HG03196 (cell line): ENCODE measurements around the gene WDPCP.
"Not testable (repeated sequence)": the region's sequence is repeated elsewhere in the genome, so short reads cannot be mapped to it uniquely, and the experiment has no call there.

ENCODE experiments used
- ATAC-seq: cut with Tn5 transposase; IDR thresholded peaks from one replicate; pipeline ENCODE4 v1.9.1; 2021; ENCODE audit not compliant: unreplicated experiment

The WDPCP gene

DNA sequence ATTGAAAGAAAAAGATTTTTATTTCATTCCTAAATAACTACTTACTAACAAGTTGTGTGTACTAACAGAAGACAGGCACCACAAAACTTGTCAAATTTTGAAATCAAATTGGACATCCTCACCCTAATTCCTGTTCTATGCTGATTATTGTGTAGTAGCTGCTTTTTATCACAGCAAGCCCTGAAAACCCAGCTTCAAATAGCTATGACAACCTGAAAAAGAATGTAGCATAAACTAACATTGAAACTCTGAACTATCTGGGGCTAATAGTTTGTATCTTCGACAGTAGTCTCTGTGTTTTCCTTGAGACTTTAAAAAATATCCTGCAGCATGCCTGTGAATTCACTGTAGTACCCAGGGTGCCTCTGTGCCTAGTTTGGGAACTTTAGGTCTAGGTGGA lies 122.6 kb downstream of the WDPCP start:
- ATAC-seq, result no peak

DNA sequence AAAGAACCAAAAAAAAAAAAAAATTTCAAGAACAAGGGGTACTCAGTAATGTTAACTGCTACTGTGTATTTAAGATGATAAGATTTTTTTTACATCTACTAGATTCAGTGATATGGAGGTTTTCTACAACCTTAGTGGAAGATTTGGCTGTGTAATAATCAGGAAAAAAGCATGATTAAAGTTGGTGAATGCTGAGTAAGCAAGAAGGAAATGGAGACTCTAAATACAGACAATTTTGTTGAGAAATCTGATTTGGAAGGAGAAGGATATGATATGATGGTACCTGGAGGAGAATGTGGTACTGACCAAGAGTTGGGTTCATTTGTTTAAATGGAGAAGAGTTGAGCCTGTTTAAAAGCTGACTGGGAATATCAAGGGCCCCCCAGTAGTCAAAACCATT lies 125.1 kb downstream of the WDPCP start:
- ATAC-seq, result no peak

DNA sequence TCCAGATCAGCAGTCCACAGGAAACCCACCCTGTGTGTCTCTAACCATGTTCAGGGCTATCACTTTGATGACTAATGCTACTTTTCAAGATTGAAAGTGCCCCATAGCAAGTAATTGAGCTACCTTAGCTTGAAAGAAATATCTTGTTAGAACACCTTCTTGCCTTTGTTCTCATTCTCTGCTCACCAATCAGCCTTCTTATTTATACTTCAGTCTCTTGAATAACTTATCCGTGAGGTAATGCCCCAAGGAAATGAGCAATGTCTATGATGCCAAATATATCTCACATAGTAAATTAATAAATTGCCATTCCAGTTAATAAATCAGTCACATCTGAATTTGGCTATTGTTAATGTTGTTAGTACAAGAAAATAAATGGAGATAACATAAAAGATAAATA lies 141.6 kb downstream of the WDPCP start:
- no peak for ATAC-seq

DNA sequence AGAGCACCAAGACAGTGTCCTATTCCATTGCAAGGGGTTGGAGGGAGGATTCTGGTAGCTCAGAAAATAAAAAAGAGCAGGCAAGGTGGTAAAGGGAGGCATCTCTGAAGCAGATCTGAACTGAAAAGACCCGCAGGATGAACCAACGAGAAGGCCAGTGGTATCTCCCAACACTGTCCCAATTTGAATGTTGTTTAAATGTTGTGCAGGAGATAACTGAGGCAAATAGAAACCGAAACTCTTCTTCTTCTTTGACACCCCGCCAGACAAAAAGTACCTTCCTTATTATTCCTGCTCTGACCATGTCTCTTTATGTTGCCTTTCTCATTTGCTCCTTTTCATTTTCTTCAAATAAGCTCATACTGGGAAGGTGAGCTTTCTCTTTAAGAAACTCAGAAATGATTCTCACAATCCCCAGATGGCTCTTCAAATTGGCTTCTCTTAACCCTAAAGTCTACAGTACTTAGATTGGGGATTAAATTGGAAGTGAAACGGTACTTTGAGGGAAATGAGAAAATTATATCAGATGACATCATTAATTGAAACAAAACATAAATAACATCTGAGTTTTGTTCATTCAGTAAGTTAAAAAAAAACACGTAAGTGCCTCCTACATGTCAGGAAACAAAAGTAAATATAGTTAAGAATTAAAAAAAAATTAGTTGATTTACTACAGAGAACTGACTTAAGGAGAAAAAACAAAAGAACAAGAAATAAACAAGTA lies 143.6 kb downstream of the WDPCP start:
- no peak for ATAC-seq

DNA sequence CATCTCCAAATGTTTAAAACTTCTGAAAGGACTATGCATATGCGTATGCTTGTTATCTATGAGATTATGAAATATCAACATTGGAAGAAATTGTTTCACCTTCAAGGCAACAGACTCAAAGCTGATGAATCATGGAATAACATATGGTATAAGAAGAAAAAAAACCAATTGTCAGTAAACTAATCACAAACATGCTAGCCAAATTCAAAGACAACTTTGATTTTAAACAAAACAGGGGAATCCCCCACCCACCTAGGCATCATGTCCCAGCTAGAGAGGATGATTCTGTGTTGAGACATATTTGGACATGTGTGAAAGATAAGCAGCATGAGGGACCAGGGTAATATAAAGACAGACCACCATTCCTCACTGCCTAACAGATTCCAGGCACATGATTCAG lies 147.7 kb downstream of the WDPCP start:
- ATAC-seq, result no peak

DNA sequence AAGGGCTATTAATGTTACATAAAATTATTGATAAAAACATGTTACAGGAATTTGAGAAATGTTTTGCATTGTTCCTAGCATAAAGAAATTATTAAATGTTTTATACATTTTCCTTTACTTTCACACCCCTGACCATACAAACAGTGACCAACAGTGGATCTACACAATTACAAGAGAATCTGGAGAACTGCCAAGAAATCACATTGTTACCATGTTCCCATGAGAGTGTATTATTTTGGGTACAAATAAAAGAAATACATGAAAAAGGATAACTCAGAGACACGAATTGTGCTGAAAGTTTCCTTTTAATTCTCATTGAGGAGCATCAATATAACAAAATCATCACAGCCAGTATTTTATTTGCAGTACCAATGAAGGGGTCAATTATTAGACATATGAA lies 150.1 kb downstream of the WDPCP start:
- no peak for ATAC-seq

DNA sequence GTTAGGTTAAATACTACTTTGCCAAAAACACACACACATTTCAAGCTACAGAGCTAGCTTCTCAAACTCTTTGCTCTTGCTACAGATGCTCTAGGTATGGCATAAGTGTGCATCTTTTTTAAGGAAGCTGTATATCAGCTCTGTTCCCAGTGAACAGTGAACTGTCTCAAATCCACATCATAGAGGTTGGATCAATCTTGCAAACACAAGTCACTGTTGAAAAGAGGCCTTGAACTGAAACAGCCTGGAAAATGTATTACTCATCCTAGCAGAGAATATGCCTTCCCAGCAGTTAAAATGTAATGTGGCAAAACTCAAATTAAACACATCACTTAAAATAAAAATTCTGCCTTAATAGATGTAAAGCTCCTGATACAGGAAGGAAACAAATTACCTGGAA lies 151.8 kb downstream of the WDPCP start:
- ATAC-seq, result no peak

DNA sequence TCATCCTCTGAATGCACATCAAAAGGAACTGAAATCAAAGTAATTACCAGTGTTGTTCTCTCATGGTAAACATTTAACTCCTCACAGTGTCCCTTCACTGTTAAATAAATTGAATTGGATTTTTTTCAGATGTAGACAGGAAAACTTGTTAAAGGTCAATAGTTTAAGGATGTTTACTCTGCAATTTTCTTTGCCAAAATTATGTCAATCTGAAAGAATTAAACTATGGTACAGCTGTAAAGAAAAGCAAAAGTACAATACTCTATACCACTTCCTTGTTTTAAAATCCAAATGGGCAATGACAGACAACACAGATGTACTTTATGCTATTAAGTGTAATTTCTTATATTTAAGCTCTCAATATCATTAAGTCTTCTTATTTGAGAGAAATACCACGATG lies 153.2 kb downstream of the WDPCP start:
- no peak for ATAC-seq

DNA sequence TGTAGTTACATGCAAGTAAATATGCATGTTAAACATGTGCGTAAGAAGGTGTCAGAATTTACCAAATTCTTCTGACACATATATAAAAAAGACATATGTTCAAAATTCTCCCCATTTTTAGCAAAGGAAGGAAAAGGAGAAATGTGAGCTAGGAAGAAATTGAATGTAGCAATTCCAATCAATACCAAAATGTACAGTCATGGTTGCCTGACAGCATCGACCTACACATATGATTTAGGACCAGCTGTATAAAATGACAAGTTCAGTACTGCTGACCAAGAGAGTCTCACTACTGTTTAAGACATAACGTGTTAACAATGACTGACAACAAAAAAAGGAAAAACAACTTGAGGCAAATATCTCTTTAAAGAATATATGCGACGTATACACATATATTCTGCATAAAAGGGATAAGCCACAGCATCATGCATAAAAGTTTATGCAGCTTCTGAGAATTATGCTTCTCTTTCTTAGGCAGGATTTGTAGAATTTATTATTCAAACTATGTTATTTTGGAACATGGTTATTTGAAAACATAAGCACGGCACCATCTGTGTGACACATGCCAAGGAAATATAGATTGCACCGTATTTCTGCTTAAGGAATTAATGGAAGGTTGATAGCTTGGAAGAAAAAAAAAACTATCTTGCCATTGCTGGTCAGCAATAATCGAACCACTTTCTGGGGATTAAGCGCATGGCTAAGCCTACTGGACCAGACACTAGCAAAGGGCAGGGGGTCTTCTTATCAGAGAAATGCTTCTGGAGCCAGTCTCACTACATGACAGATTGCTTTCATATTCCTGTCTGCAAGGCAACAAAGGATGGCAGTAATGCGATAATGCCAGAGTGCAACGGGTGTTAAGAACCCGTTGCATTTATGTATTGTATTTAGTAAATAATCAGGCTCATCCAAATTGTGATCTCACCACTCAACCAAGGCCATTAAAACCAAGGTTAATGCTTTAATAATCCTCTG lies 154.0 kb downstream of the WDPCP start:
- no peak for ATAC-seq

DNA sequence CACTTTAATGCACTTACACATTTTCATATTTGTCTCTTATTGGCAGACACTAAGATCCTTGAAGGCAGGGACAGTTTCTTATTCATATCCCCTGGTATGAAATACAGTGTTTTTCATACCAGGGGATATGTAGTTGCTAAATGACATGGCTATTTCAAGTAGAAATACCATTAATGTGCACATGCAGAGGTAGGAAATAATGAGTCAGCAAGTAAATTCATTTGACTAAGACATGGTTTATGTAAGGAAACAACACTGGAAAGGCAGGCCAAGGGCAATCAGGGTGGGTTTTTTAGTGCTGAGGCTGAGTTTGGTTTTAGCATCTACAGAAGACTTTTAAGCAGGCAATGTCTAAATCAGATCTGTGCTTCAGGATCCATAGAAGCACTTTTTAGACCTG lies 155.9 kb downstream of the WDPCP start:
- ATAC-seq, result no peak

DNA sequence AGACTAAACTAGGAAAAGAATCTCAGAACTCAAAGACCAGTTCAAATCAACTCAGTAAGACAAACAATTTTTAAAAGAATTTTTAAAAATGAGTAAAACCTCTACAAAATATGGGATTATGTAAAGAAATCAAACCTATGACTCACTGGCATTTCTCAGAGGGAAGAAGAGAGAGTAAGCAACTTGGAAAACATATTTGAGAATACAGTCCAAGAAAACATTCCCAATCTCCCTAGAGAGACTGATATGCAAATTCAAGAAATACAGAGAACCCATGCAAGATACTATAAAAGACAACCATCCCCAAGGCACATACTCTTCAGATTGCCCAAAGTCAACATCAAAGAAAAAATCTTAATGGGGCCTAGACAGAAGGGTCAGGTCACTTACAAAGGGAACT lies 162.7 kb downstream of the WDPCP start:
- ATAC-seq, result no peak

DNA sequence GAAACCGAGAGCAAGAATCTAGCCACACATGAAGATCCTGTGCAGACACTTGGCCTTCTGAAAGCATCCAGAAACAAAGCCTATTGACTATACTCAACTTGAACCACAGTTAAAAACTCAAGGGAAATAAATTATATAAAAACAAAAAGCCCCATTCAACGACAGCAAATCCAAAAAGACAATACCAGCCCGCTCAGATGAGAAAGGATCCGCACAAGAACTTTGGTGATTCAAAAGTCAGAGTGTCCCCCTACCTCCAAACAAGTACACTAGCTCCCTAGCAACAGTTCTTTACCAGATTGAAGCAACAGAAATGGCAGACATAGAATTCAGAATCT lies 163.2 kb downstream of the WDPCP start:
- ATAC-seq, result no peak

DNA sequence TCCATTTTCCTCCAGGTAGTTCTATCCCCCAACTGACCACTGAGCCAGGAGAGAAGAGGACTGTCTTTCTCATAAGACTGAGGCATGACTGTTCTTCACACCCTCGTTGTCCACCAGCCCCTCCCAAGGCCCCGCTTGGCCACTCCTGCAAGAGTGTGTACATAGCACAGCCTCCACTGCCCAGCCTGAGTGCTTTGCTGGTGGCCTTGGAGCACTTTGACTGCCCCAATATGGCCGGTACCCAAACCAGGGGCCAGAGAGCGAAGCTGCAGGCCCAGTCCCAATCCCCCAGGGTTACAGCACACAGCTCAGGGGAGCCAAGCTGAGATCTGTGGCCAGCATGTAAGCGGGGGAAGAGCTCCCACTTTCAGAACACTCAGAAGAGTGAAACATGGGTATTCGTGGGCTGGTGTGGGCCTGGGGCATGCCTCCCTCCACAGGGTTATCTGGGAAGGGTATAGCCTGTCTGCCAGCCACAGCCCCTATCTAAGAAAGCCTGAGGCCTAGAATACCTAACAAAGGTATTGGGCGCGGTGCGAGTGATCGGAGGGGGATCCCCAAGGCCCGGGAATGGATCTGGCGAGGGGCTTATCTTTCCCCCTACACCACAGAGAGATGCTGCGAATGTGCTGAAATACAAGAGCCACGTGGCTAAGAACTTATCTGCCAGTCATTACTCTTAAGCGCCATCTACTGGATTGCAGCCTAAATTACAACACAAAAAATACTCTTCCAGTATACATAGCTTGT lies 163.8 kb downstream of the WDPCP start:
- peak; percentile 58 for ATAC-seq

DNA sequence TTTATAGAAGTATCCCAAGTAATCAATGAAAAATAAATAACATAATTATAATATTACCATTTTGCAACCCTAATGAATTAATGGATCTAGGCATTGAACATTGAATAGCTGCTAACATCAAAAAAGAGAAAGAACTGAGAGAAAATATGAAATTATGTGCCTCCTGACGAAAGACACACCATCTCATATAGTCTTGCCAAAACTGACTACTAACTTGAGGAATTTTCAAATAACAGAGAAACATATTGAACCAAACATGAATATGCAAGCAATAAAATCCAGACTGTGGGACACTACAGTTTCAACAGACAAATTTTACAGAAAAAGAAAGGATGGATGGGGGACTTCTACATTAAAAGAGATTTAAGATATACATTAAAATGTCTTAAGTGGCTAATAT lies 165.7 kb downstream of the WDPCP start:
- ATAC-seq, result no peak

DNA sequence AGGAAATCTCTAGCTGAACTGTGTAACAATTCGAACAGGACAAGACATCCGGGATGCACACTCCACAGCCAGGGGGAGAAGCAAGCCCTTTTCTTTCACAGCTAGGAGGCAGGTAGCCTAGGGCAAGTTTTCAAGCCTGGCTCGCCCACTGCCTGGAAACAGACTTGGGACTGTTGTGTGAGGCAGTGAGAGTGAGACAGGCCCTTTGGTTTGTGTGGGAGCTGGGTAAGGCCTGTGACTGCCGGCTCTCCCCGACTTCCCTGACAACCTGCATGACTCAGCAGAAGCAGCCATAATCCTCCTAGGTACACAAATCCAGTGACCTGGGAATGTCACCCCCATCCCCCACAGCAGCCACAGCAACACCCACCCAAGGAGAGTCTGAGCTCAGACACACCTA lies 179.7 kb downstream of the WDPCP start:
- no peak for ATAC-seq

DNA sequence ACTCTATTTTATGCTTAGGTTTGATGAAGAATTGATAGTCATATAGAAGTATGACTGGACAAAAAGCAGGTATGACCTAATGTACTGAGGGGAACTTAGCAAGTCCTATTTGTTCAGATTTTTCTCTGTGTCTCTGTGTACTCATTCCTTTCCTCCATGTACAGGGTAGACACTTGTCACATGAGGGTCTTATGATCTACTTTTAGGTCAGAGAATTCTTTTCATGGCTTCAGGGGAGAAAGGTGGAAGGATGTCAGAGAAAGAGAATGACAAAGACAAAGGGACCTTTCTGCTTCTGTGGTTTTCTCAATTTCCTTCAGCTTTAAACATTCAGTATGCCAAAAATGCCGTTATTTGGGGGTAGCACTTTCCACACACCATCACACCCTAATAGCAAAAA lies 181.6 kb downstream of the WDPCP start:
- no peak for ATAC-seq

DNA sequence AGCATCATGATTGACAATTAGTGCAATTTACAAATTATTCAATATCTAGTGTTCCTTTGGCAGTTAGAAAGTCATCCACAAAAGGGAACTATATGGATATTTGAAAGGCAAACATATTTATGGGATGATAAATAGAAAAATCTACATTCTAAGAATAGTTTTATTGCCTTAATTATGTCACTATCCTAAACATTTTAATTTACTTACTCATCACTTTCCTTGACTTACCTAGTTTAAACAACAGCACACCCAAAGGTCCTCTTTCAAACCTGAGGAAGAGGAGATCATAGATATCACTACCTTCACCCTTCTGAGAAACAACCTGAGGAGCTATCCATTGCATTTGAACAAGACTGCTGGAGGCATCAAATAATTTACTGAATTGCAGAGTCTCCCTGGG lies 184.5 kb downstream of the WDPCP start:
- no peak for ATAC-seq

DNA sequence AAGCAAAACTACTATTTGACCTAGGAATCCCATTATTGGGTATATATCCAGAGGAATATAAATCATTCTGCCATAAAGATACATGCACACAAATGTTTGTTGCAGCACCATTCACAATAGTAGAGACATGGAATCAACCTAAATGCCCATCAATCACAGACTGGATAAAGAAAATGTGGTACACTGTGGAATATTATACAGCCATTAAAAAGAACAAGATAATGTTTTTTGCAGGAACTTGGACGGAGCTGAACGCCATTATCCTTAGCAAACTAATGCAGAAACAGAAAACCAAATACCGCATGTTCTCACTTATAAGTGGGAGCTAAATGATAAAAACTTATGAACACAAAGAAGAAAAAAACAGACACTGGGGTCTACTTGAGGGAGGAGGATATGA lies 185.4 kb downstream of the WDPCP start:
- ATAC-seq, result not testable (repeated sequence)

DNA sequence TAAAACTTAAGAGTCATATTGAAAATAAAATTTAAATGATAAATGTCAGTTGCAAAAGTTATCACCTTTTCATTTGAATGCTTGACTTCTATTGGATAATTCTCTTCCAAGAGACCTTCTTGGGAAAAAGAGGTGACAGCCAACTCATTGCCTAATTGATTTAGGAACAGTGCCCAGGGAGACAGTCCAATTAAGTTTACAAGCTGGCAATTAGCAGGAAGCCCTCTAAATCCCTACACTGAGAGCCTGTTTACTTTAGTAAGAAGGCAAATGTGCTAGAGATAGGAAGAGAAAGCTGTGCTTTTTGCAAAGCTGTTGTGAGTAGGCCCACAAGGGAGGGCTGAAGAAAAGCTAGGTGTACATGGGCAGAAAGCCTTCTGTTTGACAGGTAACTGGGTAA lies 189.1 kb downstream of the WDPCP start:
- ATAC-seq, result no peak

DNA sequence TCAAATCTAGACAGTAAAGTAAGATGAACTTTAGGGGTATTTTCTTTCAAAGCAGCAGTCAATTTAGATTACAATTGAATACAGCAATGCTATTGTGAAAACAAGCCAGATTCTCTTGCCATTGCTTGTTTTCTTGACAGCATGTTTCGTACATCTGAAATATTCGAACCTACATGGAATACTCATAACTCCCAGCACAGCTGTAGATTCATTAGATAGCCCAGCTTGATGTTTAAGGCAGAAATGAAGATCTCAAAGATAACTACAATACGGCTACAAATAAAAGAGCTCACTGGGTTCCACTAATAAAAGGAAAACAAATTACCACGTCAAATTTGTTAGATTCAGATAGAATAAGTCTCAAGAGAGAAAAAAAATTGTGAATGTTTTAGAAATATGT lies 208.8 kb downstream of the WDPCP start:
- no peak for ATAC-seq

DNA sequence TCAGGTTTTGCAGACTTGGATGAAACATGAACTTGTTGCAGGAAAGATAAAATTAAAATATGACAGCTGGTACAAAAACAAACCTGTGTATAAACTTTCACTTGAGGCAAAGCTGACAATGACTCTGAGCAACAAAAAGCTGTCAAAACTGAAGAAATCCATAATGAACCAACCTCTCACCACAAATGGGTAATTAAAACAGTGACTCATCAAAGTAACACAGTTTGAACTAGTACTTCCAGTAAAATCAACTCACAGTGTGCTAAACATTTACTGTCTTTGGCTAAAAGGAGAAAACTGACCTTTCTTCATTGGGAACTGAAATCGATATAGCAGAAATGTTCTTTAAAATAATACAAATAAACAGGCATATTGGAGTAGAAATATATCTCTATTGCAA lies 209.7 kb downstream of the WDPCP start:
- ATAC-seq, result no peak

DNA sequence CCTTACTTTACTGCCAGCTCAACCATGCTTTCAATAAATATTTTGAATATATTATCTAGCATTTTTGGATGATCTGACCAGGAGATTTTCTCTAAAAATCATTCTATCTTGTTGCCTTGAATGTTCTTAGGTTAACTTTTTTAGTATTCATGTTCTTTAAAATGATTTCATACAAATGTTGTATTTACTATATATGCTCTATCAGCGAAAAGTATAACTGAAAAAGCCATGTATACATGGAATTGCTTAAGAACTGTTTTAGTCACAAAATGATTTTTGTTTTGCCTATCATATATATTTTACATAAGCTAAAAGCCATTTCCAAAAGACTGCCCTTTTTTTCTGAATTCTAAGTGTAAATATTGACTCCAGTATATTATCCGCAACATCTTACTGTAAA lies 213.9 kb downstream of the WDPCP start:
- no peak for ATAC-seq
